NCI-H2227 (cell line): ENCODE measurements around the gene PRPF18.

ENCODE experiments used
- DNase-seq: peaks from one replicate; lab custom pipeline; 2025; ENCODE audit not compliant: unreplicated experiment; lab: John Stamatoyannopoulos, UW

The PRPF18 gene

DNA sequence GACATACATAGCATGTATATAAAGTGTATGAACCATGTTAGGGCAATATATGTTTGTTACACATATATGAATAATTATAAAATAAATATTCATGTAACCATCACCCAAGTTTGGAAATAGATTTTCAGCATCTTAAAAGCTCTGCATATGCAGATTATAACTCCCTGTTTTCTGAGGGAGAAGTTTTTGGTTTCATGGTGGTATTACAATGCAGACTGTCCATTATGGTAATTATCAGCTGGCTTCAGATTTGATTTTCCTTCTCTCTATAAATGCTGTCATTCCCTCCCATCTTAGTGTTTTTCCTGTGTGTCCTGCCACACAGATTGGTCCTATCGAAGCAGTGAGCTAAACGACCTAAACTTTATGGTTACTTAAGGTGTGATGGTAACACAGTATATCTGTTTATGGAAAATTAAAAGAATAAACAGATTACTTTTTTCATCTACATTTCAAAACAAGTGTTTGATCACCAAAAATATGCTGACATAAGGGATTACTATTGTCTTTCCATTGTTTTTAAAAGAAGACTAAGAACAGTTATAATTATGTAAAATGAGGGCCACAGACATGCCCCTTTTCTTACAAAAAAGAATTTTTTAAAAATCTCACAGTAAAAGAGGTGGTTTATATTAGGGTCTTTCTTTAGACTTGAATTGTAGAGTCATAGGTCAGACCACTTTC, 17.7 kb downstream of the PRPF18 start:
- no peak for DNase-seq

DNA sequence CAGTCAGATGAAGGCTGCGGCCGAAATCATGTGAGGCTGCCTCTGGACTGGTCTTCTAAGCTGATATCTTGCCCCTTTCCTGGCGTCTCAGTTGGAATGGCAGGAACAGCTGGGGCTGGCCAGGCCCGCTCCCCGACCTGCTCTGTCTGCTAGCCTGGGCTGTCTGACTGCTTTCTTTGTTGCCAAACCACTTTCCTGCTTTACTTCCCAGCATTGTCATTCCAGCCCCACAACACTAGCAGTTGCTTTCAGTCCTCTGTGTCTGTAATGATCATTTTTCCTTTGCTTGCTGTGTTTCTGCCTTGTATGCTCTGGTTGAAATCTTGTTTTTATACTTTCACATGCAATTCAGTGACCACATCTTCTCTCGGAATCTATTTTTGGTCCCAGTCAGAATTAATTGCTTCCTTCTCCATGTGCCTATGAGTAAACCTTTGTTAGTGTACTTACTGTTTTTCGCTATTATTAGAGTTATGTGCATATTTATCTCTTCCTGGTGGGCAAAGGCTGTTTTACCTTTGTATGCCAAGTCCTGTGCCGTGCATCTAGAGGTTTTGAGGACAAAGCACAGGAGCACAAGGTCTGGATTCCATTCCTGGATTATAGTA, 21.6 kb downstream of the PRPF18 start:
- DNase-seq = no peak

DNA sequence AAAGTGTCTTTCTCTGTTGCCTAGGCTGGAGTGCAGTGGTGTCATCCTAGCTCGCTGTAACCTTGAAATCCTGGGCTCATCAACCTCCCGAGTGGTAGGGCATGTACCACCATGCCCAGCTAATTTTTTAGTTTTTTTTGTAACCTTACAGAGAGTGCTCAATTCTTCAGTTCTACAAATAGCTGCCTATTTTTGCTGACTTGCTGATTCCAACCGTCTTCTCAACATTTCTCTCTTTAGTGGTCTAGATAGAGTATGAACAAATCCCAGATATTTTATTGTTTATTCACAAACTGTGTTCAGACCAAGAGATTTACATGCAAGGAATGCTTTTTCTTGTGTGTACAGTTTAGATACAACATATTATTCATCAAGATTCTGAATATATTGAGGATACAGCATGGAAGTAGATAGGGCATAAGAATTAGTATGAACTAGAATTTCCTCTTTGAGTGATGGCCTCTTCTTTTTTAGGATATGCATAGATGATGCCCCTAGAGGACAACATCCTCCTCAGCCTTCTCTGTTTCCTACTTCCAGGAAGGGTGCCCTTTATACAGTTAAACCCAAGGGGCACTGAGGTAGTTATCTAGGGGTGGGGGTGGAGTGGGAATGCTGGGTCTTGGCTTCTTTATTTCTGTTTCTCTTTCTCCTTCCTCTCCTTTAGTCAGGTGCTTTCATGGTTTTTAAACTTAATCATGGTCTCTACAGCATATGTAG, 26.0 kb downstream of the PRPF18 start:
- DNase-seq = no peak

DNA sequence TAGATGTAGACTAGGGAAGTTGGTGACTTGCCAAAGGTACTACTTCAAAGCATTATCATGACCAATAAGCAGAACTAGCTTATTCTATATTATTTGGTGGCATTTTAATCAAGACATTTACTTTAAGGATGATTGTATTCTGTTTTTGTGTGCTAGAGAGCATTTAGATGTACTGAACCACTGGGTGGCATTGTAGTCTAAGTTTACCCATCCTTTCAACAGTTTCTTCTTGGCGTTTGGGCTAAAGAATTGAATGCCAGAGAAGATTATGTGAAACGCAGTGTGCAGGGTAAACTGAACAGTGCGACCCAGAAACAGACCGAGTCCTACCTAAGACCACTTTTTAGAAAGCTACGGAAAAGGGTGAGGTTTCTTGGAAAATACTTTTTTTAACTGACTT, 26.8 kb downstream of the PRPF18 start:
- peak; percentile 8 for DNase-seq

DNA sequence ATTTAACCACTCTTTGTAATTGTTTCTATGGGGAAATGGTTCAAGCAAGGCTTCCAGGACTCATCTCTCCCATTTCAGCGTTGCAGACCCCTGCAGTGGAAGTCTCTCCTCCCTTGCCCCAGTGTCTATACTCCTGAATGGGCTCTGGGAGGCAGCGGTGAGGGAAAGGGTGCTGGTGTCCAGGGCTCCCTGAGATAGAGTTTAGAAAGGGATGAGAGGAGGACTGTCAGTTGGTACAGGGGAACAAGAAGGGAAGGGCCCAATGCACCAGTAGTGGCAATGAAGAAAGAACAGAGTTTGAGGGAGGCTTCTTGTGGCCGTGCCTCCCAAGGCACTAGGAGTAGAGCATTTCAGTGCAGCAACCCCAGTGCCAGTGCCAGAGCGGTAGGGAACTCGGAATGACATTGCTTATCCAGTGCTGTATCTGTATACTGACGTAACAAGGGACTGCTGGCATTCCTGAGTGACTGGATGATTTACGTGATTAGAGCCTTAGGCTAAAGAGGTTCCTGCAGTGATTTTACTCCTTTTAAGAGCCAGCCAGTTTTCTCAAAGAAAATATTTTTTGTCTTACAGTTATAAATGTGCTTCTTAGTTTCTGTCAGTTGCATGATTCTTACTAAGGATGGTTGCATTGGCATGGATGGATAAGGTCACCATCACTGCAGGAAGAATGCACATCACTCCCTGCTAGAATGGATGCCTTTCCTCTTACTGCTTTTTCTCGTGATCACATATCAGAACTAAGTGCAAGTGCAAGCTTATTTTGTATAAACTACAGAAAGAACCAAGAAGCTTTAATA, 28.0 kb downstream of the PRPF18 start:
- DNase-seq = no peak

DNA sequence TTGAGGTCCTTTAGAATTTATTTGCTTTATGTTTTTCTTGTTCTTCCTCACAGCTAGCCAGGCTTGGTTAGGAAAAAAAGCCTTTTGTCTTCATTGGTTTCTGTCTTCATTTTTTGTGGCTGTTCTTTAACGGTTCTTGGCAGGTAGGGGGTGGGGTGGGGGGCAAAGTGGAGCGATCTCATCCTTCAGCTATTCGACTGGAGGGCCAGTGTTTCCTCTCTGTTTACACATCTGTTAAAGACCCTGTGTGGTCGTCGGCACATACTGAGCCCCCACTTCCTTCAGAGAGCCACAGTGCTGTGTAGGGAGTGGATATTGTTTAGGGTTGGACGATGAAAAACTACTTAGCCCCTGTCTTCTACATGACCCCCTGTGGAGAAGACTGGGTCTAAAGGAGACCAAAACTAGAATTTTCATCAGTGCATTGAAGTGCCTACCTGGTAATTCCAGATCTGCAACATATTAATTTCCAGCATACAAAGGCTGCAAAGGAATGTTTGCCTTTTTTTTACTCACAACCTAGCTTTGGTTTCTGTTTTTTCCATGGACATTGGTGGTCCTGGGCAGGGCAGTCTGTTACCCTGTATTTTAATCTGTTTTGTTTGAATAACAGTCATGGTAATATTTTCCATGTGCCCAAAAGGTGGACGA, 29.0 kb downstream of the PRPF18 start:
- DNase-seq = no peak

DNA sequence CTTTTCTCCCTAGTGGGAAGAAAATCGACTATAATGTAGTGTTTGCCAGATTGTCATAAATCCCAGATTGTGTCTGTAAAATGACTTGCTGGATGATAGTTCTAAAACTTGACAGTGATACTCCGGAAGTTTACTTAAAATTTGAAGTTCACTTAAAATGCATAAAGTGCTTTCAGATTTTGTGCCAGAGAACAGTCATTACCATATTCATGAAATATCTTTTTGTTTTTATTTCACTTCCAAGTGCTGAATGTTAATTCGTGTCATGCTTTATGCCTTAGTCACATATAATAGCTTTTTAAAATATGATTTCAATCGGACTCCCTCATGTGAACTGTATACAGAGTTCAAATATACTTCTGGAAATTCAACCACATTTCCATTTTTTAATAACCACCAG, 30.4 kb downstream of the PRPF18 start:
- no peak for DNase-seq

DNA sequence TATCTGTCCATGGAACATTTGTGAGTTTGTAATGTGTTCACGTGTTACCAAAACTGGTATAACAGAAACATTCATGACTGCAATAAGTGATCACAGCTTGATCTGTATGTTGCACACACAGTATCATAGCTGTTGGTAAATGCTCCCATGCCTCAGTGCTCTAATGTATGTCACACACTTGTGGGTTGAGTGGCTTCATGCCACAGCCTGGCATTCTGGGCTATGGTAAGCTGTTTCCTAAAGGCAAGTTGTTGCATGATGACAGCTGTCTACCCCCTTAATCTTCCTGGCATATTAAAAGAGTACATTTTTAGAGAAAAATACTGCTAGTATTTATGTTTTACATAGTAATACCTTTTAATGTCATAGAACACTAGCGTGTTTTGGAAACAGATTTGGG, 35.2 kb downstream of the PRPF18 start:
- no peak for DNase-seq

DNA sequence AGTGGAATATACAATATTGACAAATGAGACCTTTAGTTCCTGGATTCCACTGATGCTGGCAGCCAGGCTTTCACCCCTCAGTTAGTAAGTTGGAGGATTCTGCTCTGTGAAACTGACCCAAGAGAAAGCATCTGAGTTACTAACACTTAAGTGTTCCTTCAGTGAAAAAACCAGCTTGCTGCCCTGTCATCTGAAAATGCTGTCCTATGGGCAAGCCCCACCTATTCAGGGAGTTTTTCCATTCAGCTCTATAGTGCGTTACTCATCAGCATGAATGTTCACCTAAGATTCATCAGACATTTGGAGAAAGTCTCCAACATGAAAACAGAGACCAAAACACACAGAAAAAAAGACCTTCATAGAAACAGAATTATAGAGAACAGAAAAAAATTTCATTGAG, 37.9 kb downstream of the PRPF18 start:
- no peak for DNase-seq

DNA sequence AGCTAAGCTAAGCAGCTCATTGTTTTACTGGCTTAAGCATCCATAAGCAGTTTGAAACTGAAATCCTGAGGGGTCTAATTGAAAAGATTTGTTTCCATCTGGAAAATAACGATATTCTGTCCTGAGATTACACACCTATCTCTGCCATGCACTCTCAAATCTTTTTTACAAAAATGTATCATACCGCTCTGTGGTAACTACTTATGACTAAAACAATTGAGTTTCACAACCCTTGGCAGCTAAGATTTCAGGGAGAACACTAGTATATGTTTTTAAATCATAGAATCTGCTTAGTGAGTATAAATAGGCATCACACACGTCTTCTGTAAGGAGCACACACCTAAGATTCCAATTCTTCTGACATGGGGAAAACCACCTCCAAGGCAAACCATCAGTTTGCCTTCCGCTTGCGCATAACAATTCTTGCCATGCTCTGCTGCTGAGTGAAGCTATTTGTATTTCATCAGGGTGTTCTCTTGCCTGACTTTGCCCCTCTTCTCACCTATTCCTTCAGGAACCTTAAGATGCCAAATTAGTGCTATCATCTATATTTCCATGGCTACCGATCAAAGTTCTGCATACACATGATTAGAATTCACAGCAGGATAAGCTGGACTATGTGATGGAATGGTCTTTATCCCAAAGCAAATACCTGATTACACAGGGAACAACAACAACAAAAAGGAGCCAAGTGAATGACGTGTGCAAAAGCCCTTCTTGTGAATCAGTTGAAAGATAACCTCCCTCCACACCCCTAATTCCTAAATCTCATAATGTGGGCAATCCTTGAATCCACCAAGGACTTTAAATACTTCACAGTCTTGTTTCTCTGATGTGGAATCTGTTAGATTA, 40.9 kb downstream of the PRPF18 start:
- no peak for DNase-seq

DNA sequence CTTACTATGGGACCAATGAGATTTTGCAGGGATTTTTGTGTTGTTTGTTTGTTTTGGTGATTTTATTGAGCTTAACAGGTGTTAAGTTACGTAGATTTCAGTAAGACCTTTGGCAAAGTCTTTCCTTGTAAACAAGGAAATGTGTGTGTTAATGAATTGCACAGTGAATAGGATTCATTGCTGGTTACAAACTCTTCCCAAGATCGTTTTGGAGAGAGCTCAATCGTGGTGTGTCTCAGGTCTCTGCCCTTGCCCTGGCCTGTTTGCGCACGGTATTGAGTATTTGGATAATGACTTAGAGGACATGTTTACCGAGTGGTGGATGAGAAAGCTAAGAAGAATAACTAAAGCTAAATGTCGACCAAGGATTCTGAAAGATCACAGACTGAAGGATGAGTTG, 41.9 kb downstream of the PRPF18 start:
- DNase-seq = no peak

DNA sequence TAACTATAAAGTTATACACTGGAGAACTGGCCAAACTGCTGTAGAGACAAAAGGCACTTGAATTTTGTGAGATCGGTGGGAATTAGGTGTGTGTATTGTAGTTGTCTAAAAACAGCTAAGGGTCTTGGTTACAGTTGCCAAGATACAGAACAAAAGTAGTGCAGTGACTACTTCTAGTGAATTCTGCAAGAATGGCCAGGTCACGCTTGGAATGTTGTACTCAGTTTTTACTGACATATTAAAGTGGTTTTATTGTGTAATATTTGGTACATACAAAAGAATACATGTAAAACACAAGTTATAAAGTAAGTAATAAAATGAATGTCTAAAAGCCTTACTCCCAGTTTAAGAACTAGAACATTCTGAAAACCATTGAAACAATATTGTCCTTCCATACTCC, 42.4 kb downstream of the PRPF18 start:
- DNase-seq = no peak

DNA sequence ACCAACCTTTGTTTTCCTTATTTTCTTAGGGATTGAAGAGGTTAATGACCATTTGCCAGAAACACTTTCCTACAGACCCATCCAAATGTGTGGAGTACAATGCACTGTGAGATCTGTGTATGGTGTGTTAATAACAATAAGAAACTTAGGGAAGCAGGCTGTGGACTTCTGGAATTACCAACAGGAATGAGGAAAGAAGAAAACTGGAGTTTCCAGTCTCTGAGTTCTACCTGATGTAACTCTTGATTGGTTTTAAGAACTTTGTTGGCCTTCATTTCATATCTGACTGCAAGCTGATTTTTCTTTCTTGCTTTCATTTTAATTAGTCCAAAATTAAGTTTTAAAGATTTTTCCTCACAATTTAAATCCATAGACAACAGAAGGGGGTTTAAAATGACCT, 43.5 kb downstream of the PRPF18 start:
- DNase-seq = no peak

DNA sequence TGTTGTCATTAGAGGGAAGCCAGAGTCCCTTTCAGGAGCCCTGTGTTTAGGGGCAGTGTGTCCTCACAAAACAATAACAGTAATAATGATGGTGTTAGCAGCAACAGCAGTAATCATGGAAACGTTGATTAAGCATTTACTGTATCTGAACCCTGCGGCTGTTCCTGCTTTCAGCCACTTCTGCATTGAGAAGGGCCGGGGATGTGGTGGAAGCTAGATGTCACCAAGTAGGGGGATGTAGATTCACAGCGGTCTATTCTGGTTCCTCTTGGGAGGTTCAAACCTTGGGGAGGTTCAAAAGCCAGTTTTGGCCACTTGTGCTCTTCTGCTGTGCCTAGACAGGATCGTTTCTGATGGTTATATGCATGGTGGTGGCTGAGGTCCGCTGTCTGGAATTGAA, 44.8 kb downstream of the PRPF18 start:
- no peak for DNase-seq

DNA sequence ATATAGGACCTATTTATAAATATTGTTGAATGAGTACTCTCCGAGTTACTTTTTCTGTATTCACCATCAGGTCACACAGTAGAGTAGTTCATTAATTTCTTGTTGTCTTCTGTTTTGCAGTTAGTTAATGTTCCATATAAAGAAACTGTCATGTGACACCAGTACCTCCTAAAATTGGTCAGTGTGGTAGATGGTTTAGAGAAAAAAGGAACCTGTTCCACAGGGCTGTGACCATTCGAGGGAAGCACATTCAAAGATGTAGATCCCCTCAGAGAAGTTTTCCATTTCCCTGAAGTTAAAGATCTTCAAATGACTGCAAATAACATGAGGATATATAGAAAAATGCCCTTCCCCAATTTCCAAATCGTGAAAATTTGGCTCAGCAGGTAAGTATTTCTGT, 45.7 kb downstream of the PRPF18 start:
- no peak for DNase-seq

DNA sequence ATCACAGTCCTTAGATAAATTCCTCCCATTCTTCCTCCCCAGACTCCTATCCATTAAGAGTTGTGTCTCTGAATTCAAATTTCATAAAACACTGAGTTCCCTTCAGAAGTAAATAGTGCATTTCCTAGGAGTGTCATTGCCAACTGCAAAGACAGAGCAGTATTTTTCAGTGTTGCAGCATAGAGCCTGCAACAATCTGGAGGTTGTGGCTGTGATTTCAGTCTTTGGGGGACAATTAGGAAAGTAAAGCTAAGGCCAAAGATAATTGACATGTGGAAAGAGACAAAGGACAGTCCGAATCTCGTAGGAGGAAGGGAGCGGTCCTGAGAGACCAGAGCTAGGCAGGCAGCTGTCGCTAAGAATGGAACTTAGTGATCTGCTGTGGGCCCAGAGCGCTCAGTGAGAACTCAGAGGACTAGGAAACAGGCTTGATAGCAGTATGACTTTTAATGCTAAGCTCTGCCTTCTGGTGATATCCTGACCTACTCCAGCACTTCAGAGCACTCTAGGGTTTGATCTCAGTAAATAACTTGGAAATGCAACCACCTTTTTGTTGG, 46.2 kb downstream of the PRPF18 start:
- no peak for DNase-seq

DNA sequence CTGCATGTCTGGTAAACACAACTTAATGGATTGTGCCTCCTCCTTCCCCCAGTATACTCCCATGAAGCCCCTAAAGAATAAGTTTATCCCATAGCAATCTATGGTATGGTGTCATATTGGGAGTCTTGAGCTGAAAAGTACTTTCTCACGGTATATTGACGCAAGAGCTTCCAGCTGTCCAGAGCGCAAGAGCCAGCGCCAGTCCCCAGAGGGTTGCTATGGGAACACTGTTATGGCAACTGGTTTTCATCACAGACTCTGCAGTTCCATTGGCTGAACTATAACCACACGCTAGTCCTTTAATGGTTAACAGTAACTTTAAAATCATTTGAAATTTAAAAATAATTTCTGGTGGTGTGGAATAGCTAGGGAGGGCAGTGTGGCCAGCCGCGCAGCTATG, 46.9 kb downstream of the PRPF18 start:
- no peak for DNase-seq

DNA sequence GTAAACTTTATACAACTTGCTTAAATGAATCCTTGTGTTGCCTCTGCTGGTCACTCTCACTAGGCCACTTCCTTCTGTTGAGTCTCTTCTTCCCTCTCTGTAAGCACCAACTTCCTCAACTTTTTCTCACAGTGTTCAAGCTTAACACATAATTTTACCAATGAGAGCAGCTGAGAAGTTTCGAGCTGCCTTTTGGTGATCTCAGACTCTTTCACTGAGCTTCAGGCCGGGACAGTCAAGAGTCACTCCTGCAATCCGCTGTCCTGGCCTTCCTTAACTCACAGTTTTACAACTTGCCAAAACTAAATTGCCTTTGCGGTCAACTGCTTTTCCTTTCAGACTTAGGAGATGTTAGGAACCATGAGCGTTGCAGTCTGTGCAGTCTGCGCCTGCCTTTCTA, 47.4 kb downstream of the PRPF18 start:
- no peak for DNase-seq

DNA sequence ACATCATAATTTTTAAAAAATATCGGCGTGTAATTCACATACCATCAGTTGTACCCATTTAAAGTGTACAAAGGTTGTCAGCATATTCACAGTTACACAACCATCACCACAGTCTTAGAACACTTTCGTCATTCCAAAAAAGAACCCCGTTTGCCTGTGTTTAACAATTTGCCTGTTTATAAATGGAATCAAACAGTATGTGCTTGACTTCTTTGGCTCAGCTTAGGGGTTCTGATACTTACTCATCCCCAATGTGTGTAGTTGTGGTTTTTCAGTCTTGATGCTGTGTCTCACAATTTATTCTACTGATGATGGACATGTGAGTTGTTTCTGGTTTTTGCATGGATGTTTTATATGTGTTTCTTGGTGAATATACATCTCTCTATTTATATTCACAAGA, 50.0 kb downstream of the PRPF18 start:
- no peak for DNase-seq

DNA sequence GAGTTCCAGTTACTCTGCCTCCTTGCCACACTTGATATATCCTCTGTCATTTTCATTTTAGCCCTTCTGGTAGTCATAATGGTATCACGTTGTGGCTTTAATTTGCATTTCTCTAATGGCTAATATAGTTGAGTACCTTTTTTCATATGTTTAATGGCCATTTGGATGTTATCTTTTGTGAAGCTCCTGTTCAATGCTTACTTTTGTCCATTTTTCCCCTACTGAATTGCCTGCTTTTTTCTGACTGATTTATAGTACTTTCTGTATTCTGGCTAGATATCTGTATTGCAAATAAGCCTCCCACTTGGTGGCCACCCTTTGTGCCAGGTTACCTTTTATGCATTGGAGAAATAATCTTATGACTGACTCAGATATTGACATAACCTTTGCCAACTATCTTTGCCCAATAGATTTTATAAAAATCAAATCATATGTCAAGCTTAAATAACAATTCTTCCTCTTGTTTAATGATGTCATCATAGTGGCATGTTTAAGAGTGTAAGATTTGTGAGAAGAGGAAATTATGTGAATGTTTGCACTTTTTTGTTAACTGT, 50.6 kb downstream of the PRPF18 start:
- no peak for DNase-seq
